ENCODE results near the gene CLCN7.

The CLCN7 gene

DNA sequence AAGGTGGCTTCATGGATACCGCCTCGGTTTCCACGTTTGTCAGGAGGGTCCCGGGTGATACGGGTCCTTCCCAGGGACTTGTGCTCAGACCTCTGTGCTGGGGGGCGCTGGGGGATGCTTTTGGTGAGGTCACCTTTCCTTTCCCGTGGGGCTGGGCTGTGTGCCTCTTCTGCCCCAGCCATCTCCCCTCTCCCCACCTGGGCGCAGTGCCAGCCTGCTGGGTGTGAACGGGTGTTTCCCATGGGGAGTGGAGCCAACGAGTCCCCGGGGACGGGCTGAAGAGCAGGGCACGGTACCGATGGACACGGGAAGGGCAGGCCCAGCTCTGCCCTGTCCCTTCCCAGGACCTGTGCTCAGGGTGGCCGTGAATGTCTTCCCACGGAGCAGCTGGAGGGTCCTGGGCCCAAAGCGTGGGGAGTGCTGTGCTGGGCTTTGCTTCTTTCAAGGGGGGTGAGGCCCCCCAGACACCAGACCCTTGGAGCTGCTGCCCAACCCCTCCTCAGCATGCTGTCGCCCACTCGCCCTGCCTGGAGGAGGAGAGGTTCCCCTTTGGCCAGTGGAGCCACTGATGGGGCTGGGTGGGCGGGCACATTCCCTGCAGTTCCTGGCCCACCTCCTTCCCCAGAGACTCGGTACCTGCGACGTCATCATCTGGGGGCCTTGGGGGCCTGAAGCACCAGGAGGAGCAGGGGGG is 33.8 kb upstream of the CLCN7 start:
- no peak overlapping the region for H3K4me3 ChIP-seq (replicated peaks in 1 of 2; ENCODE audit: low read depth in 2 of 2, low read length in 2 of 2)
- no peak for DNase-seq (ENCODE audit: low read depth in 2 of 2)
- TF ChIP-seq, protein P1, sequence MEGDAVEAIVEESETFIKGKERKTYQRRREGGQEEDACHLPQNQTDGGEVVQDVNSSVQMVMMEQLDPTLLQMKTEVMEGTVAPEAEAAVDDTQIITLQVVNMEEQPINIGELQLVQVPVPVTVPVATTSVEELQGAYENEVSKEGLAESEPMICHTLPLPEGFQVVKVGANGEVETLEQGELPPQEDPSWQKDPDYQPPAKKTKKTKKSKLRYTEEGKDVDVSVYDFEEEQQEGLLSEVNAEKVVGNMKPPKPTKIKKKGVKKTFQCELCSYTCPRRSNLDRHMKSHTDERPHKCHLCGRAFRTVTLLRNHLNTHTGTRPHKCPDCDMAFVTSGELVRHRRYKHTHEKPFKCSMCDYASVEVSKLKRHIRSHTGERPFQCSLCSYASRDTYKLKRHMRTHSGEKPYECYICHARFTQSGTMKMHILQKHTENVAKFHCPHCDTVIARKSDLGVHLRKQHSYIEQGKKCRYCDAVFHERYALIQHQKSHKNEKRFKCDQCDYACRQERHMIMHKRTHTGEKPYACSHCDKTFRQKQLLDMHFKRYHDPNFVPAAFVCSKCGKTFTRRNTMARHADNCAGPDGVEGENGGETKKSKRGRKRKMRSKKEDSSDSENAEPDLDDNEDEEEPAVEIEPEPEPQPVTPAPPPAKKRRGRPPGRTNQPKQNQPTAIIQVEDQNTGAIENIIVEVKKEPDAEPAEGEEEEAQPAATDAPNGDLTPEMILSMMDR (IDR thresholded peaks at IDR 0.05; ENCODE audit: low read depth, low read length), result no peak

GRCh38 chr16:1506494-1507213 is 31.8 kb upstream of the CLCN7 start:
- no peak overlapping the region for H3K4me3 ChIP-seq (replicated peaks in 1 of 2; ENCODE audit: low read depth in 2 of 2, low read length in 2 of 2)
- DNase-seq (ENCODE audit: low read depth in 2 of 2), result no peak
- TF ChIP-seq, protein P1 (IDR thresholded peaks at IDR 0.05; ENCODE audit: low read depth, low read length), result no peak

DNA sequence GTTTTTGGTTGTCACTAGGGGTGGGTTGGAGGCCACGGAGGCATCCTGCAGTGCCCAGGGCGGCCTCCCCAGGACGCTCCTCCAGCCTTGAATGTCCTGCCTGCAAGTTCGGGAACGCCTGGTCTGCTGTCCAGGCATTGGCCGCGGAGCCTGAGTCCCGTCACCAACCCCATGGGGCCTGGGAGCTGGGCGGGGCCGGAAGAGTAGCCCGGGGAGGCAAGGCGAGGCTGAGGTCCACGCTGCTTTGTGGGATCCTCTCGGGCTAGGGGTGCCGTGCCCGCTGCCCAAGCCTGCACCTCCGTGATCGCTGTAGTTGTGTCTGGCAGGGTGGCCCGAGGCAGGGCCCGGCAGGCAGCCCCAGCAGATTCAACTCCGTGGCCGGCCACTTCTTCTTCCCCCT is 31.1 kb upstream of the CLCN7 start:
- TF ChIP-seq, protein P1 (IDR thresholded peaks at IDR 0.05; ENCODE audit: low read depth, low read length), result no peak
- DNase-seq (ENCODE audit: low read depth in 2 of 2), result no peak
- H3K4me3 ChIP-seq (replicated peaks in 1 of 2; ENCODE audit: low read depth in 2 of 2, low read length in 2 of 2), result no peak overlapping the region

- TF ChIP-seq, protein P1 (IDR thresholded peaks at IDR 0.05; ENCODE audit: low read depth, low read length), result no peak
- no peak overlapping the region for H3K4me3 ChIP-seq (replicated peaks in 1 of 2; ENCODE audit: low read depth in 2 of 2, low read length in 2 of 2)
- no peak for DNase-seq (ENCODE audit: low read depth in 2 of 2)
Observed at GRCh38 chr16:1505073-1505844, 30.4 kb upstream of the CLCN7 start.

GRCh38 chr16:1503110-1503955 is 28.5 kb upstream of the CLCN7 start:
- no peak for DNase-seq (ENCODE audit: low read depth in 2 of 2)
- TF ChIP-seq, protein P1 (IDR thresholded peaks at IDR 0.05; ENCODE audit: low read depth, low read length), result no peak
- H3K4me3 ChIP-seq (replicated peaks in 1 of 2; ENCODE audit: low read depth in 2 of 2, low read length in 2 of 2), result no peak overlapping the region

Data from cardiac fibroblast (primary cell).